Measurements from ENCODE around the gene ALDH3A1.

ALDH3A1 gene

GRCh38 chr17:19736071-19736470 lies 12.0 kb downstream of the ALDH3A1 start:
- FAIRE-seq (no peak), DNase-seq (ENCODE audit: insufficient read length, low spot score) (no peak)

GRCh38 chr17:19733953-19734526 lies 14.1 kb downstream of the ALDH3A1 start:
- TF ChIP-seq POLR2AphosphoS5 (IDR thresholded peaks at IDR 0.05; ENCODE audit: low read depth, low read length): no peak
- TF ChIP-seq PAX5 (IDR thresholded peaks at IDR 0.05; ENCODE audit: insufficient read depth, low read length, severe bottlenecking): no peak
- TF ChIP-seq POU2F2 (IDR thresholded peaks at IDR 0.05; ENCODE audit: low read depth, low read length): no peak
- TF ChIP-seq POLR2A (IDR thresholded peaks at IDR 0.05; ENCODE audit: low read depth, low read length): no peak
- no peak for TF ChIP-seq TAF1 (IDR thresholded peaks at IDR 0.05; ENCODE audit: low read depth, low read length)
- TF ChIP-seq SPI1 (IDR thresholded peaks at IDR 0.05; ENCODE audit: low read depth, low read length): no peak
- FAIRE-seq (no peak), DNase-seq (ENCODE audit: insufficient read length, low spot score) (no peak)

More at GRCh38 chr17:19736071-19736470, 12.0 kb downstream of the ALDH3A1 start:
- TF ChIP-seq TAF1 (IDR thresholded peaks at IDR 0.05; ENCODE audit: low read depth, low read length) (no peak), PAX5 (IDR thresholded peaks at IDR 0.05; ENCODE audit: insufficient read depth, low read length, severe bottlenecking) (no peak), SPI1 (IDR thresholded peaks at IDR 0.05; ENCODE audit: low read depth, low read length) (no peak), POU2F2 (IDR thresholded peaks at IDR 0.05; ENCODE audit: low read depth, low read length) (no peak), POLR2AphosphoS5 (IDR thresholded peaks at IDR 0.05; ENCODE audit: low read depth, low read length) (no peak), POLR2A (IDR thresholded peaks at IDR 0.05; ENCODE audit: low read depth, low read length) (no peak)

GRCh38 chr17:19731626-19732025 lies 16.5 kb downstream of the ALDH3A1 start:
- TF ChIP-seq POLR2AphosphoS5 (IDR thresholded peaks at IDR 0.05; ENCODE audit: low read depth, low read length): no peak
- TF ChIP-seq TAF1 (IDR thresholded peaks at IDR 0.05; ENCODE audit: low read depth, low read length): no peak
- TF ChIP-seq PAX5 (IDR thresholded peaks at IDR 0.05; ENCODE audit: insufficient read depth, low read length, severe bottlenecking): no peak
- no peak for TF ChIP-seq SPI1 (IDR thresholded peaks at IDR 0.05; ENCODE audit: low read depth, low read length)
- TF ChIP-seq POU2F2 (IDR thresholded peaks at IDR 0.05; ENCODE audit: low read depth, low read length): no peak
- TF ChIP-seq POLR2A (IDR thresholded peaks at IDR 0.05; ENCODE audit: low read depth, low read length): no peak
- no peak for FAIRE-seq
- DNase-seq (ENCODE audit: insufficient read length, low spot score): no peak

- no peak for FAIRE-seq
- TF ChIP-seq POU2F2 (IDR thresholded peaks at IDR 0.05; ENCODE audit: low read depth, low read length) (no peak), PAX5 (IDR thresholded peaks at IDR 0.05; ENCODE audit: insufficient read depth, low read length, severe bottlenecking) (no peak), POLR2A (IDR thresholded peaks at IDR 0.05; ENCODE audit: low read depth, low read length) (no peak), POLR2AphosphoS5 (IDR thresholded peaks at IDR 0.05; ENCODE audit: low read depth, low read length) (no peak), TAF1 (IDR thresholded peaks at IDR 0.05; ENCODE audit: low read depth, low read length) (no peak), SPI1 (IDR thresholded peaks at IDR 0.05; ENCODE audit: low read depth, low read length) (no peak)
- no peak for DNase-seq (ENCODE audit: insufficient read length, low spot score)
Measured at GRCh38 chr17:19730843-19731242, 17.3 kb downstream of the ALDH3A1 start.

GRCh38 chr17:19729900-19730299 lies 18.2 kb downstream of the ALDH3A1 start:
- TF ChIP-seq POLR2AphosphoS5 (IDR thresholded peaks at IDR 0.05; ENCODE audit: low read depth, low read length) (no peak), PAX5 (IDR thresholded peaks at IDR 0.05; ENCODE audit: insufficient read depth, low read length, severe bottlenecking) (no peak), TAF1 (IDR thresholded peaks at IDR 0.05; ENCODE audit: low read depth, low read length) (no peak), POU2F2 (IDR thresholded peaks at IDR 0.05; ENCODE audit: low read depth, low read length) (no peak)
- FAIRE-seq (no peak), DNase-seq (ENCODE audit: insufficient read length, low spot score) (no peak)

- FAIRE-seq (no peak), DNase-seq (ENCODE audit: insufficient read length, low spot score) (no peak)
- TF ChIP-seq POU2F2 (IDR thresholded peaks at IDR 0.05; ENCODE audit: low read depth, low read length): no peak
- TF ChIP-seq PAX5 (IDR thresholded peaks at IDR 0.05; ENCODE audit: insufficient read depth, low read length, severe bottlenecking): no peak
Measured at GRCh38 chr17:19728084-19728495, 20.0 kb downstream of the ALDH3A1 start.

GRCh38 chr17:19727501-19728078 lies 20.5 kb downstream of the ALDH3A1 start:
- TF ChIP-seq SPI1 (IDR thresholded peaks at IDR 0.05; ENCODE audit: low read depth, low read length) (no peak), POLR2AphosphoS5 (IDR thresholded peaks at IDR 0.05; ENCODE audit: low read depth, low read length) (no peak), POU2F2 (IDR thresholded peaks at IDR 0.05; ENCODE audit: low read depth, low read length) (no peak)
- FAIRE-seq (no peak), DNase-seq (ENCODE audit: insufficient read length, low spot score) (no peak)

GRCh38 chr17:19726631-19727376 lies 21.3 kb downstream of the ALDH3A1 start:
- TF ChIP-seq SPI1 (IDR thresholded peaks at IDR 0.05; ENCODE audit: low read depth, low read length) (no peak), POU2F2 (IDR thresholded peaks at IDR 0.05; ENCODE audit: low read depth, low read length) (no peak), PAX5 (IDR thresholded peaks at IDR 0.05; ENCODE audit: insufficient read depth, low read length, severe bottlenecking) (no peak), POLR2AphosphoS5 (IDR thresholded peaks at IDR 0.05; ENCODE audit: low read depth, low read length) (no peak), POLR2A (IDR thresholded peaks at IDR 0.05; ENCODE audit: low read depth, low read length) (no peak), TAF1 (IDR thresholded peaks at IDR 0.05; ENCODE audit: low read depth, low read length) (no peak)
- FAIRE-seq (no peak), DNase-seq (ENCODE audit: insufficient read length, low spot score) (no peak)

- FAIRE-seq: no peak
- no peak for TF ChIP-seq POU2F2 (IDR thresholded peaks at IDR 0.05; ENCODE audit: low read depth, low read length)
- no peak for TF ChIP-seq TAF1 (IDR thresholded peaks at IDR 0.05; ENCODE audit: low read depth, low read length)
- TF ChIP-seq SPI1 (IDR thresholded peaks at IDR 0.05; ENCODE audit: low read depth, low read length): no peak
- no peak for TF ChIP-seq POLR2AphosphoS5 (IDR thresholded peaks at IDR 0.05; ENCODE audit: low read depth, low read length)
- TF ChIP-seq POLR2A (IDR thresholded peaks at IDR 0.05; ENCODE audit: low read depth, low read length): no peak
- no peak for TF ChIP-seq PAX5 (IDR thresholded peaks at IDR 0.05; ENCODE audit: insufficient read depth, low read length, severe bottlenecking)
- DNase-seq (ENCODE audit: insufficient read length, low spot score): no peak
Measured at GRCh38 chr17:19725486-19725885, 22.6 kb downstream of the ALDH3A1 start.
